B cell (primary cell): ENCODE results near the gene NIP7. TPM values are rescaled to one million over a fixed set of nuclear protein-coding genes. Genes with fewer than 3 reads are reported as not detected.

Experiments used
- ATAC-seq: fragments of 200-7000 bp; cut with Tn5 transposase; one replicate; pipeline ENCODE4 v1.10.0; 2021; ENCODE audit warnings: low read depth, mild to moderate bottlenecking, moderate number of reproducible peaks, moderate library complexity
- CTCF ChIA-PET: fragments of 350-600 bp; sonication (Branson Sonifier 250); formaldehyde crosslinking; loops from one replicate; lab custom pipeline; 2021; ENCODE audit warnings: antibody characterized with exemption, inconsistent platforms; lab: Charles Lee
- POLR2A ChIA-PET: fragments of 350-600 bp; sonication (Branson Sonifier 250); formaldehyde crosslinking; loops from one replicate; lab custom pipeline; 2021; ENCODE audit warnings: antibody characterized with exemption; lab: Charles Lee
- DNase-seq: peaks from one replicate; pipeline ENCODE4 v3.0.0; 2013
- H2AFZ ChIP-seq: 2 replicates; pipeline ENCODE4 v1.6.1; 2012; ENCODE audit warnings: mild to moderate bottlenecking, low read depth, low read length; ENCODE audit not compliant: insufficient read depth, poor library complexity, severe bottlenecking
- H3K27ac ChIP-seq, 2 donors: 1 replicate in 1 of 2; 2 replicates in 1 of 2; pipeline ENCODE4 v1.5.1; 2012 to 2013; ENCODE audit warnings: low read length in 2 of 2, mild to moderate bottlenecking in 2 of 2, moderate library complexity in 1 of 2
- H3K27me3 ChIP-seq, 4 experiments: fragments of 200-600 bp in 1 of 4; sonication (generic) in 1 of 4; replicated peaks in 1 of 4; 1 replicate in 2 of 4; 2 replicates in 2 of 4; pipeline versions ENCODE4 v1.6.1 to v1.7.0; 2013 to 2016; ENCODE audit warnings: low read length in 3 of 4, mild to moderate bottlenecking in 2 of 4, mixed read lengths in 1 of 4, moderate library complexity in 1 of 4; ENCODE audit not compliant: insufficient read depth in 4 of 4, control insufficient read depth in 3 of 4; ENCODE audit errors: control extremely low read depth in 1 of 4
- H3K36me3 ChIP-seq, 2 experiments: replicated peaks in 1 of 2; 1 replicate in 1 of 2; 2 replicates in 1 of 2; pipeline versions ENCODE4 v1.6.1 to v1.7.1; 2013; ENCODE audit warnings: low read length in 1 of 2; ENCODE audit not compliant: insufficient read depth in 2 of 2, control insufficient read depth in 1 of 2; ENCODE audit errors: control extremely low read depth in 1 of 2, extremely low read depth in 1 of 2
- H3K4me1 ChIP-seq, 2 donors: fragments of 200-600 bp in 1 of 2; sonication (generic) in 1 of 2; 1 replicate in 1 of 2; 2 replicates in 1 of 2; pipeline versions ENCODE4 v1.5.1 to v1.6.1; 2013 to 2017; ENCODE audit warnings: low read length in 2 of 2; ENCODE audit not compliant: control insufficient read depth in 2 of 2, insufficient read depth in 2 of 2
- H3K4me2 ChIP-seq: replicated peaks from 2 replicates; pipeline ENCODE3; 2012; ENCODE audit warnings: mild to moderate bottlenecking, low read depth, low read length; ENCODE audit not compliant: poor library complexity, severe bottlenecking
- H3K4me3 ChIP-seq, 5 experiments: fragments of 200-600 bp in 1 of 5; sonication (generic) in 1 of 5; 1 replicate in 3 of 5; 2 replicates in 2 of 5; pipeline versions ENCODE4 v1.5.1 to v1.7.0; 2011 to 2016; ENCODE audit warnings: low read length in 4 of 5, mild to moderate bottlenecking in 4 of 5, low read depth in 2 of 5, control low read depth in 1 of 5, moderate library complexity in 1 of 5; ENCODE audit not compliant: insufficient read depth in 1 of 5; ENCODE audit errors: control extremely low read depth in 1 of 5, extremely low read depth in 1 of 5
- H3K79me2 ChIP-seq: fragments of 200-600 bp; sonication (generic); one replicate; pipeline ENCODE4 v1.6.0; 2016; ENCODE audit warnings: low read length; ENCODE audit not compliant: control insufficient read depth, insufficient read depth
- H3K9ac ChIP-seq: fragments of 200-600 bp; sonication (generic); 2 replicates; pipeline ENCODE4 v1.6.1; 2017; ENCODE audit warnings: mild to moderate bottlenecking, low read length, moderate library complexity
- H3K9me3 ChIP-seq, 3 donors: one replicate each; pipeline versions ENCODE4 v1.6.1 to v1.7.1; 2013; ENCODE audit warnings: low read length in 2 of 3; ENCODE audit not compliant: control insufficient read depth in 2 of 3, insufficient read depth in 1 of 3; ENCODE audit errors: control extremely low read depth in 1 of 3
- H4K20me1 ChIP-seq: 2 replicates; pipeline ENCODE4 v1.6.0; 2012; ENCODE audit warnings: mild to moderate bottlenecking, low read length; ENCODE audit not compliant: insufficient read depth, control insufficient read depth, poor library complexity, severe bottlenecking
- H3K27ac Mint-ChIP-seq: one replicate; pipeline ENCODE4 v1.8.0; 2021; ENCODE audit warnings: mixed read lengths
- H3K27me3 Mint-ChIP-seq: one replicate; pipeline ENCODE4 v1.8.0; 2021; ENCODE audit warnings: mixed read lengths
- H3K4me1 Mint-ChIP-seq: one replicate; pipeline ENCODE4 v1.8.0; 2021; ENCODE audit warnings: mixed read lengths
- H3K4me3 Mint-ChIP-seq: one replicate; pipeline ENCODE4 v1.8.0; 2021; ENCODE audit warnings: mixed read lengths
- H3K9me3 Mint-ChIP-seq: one replicate; pipeline ENCODE4 v1.8.0; 2022; ENCODE audit warnings: mixed read lengths; ENCODE audit not compliant: insufficient read depth
- CTCF ChIP-seq: fragments of 200-600 bp; IDR thresholded peaks from one replicate; pipeline ENCODE4 v1.8.0; 2022; ENCODE audit warnings: antibody characterized with exemption, mild to moderate bottlenecking
- EZH2 ChIP-seq: IDR thresholded peaks from 2 replicates; pipeline ENCODE4 v1.6.1; 2012; ENCODE audit warnings: borderline replicate concordance, low read depth, mild to moderate bottlenecking, moderate library complexity, low read length; ENCODE audit not compliant: insufficient read depth, poor library complexity, severe bottlenecking
- WGBS: methylation state at CpG from one replicate; pipeline ENCODE4 v1.1.5; 2013; ENCODE audit warnings: missing lambda C conversion rate; ENCODE audit not compliant: insufficient coverage; 5-methylcytosine and 5-hydroxymethylcytosine counted together
- intact Hi-C: fragments of 100-400 bp; cut with micrococcal nuclease; formaldehyde crosslinking; loops from one replicate; pipeline ENCODE4 v1.10.0; 2022
- polyA plus RNA-seq: library from polyadenylated mRNA; depleted of rRNA; stranded (reverse); fragments of >200 nt; gene quantifications from 2 replicates; pipeline ENCODE4 v1.2.3, GENCODE V29; 2012
- total RNA-seq, 2 donors: library from RNA; stranded (reverse); fragments of 120-200 nt in 1 of 2; gene quantifications; 1 replicate in 1 of 2; 2 replicates in 1 of 2; pipeline versions ENCODE4 v1.2.3 to v1.2.4, GENCODE V29; 2013 to 2022

The NIP7 gene
- total and polyA plus RNA-seq, 2 donors (not counting 1 experiment from before 2014, with no cell fraction given): 4.4 to 20.2 TPM

- Histone ChIP-seq H3K9ac (no peak overlapping the region), H3K79me2 (no peaks in the 10 kb centered on the region), H3K9me3 (no peaks in the 10 kb centered on the region), H4K20me1 (no peaks in the 10 kb centered on the region), H3K27ac (no peak overlapping the region), H3K4me2 (no peak overlapping the region), H3K4me1 (no peaks in the 10 kb centered on the region), H3K36me3 (peaks cover 0 to 3% of the 10 kb centered on the region in 2 experiments), H2AFZ (no peak overlapping the region), H3K27me3 (no peaks in the 10 kb centered on the region), H3K4me3 (no peak overlapping the region)
- DNase-seq (no peak), ATAC-seq (no peak)
- Mint-ChIP-seq H3K9me3 (no peaks in the 10 kb centered on the region), H3K27ac (no peak overlapping the region), H3K4me1 (no peaks in the 10 kb centered on the region), H3K4me3 (no peak overlapping the region), H3K27me3 (no peaks in the 10 kb centered on the region)
- POLR2A ChIA-PET: no interaction called here
- intact Hi-C loops: no loop called here
- CTCF ChIA-PET: interaction anchor here (0.8 kb wide), 1 partner anchor 16 kb away, joined by 4 read pairs; no protein-coding TSS in a partner anchor
- WGBS: 100% methylated on average over 2 of the region's 4 CpGs
- TF ChIP-seq EZH2 (no peak), CTCF (no peak)
Measured at GRCh38 chr16:69301861-69302260, 37.7 kb upstream of the NIP7 start.

- Histone ChIP-seq H2AFZ (no peak overlapping the region), H3K4me3 (no peak overlapping the region), H3K9ac (no peak overlapping the region), H3K79me2 (no peaks in the 10 kb centered on the region), H3K9me3 (no peaks in the 10 kb centered on the region), H3K4me1 (no peaks in the 10 kb centered on the region), H3K27ac (no peak overlapping the region), H3K27me3 (no peaks in the 10 kb centered on the region), H3K4me2 (no peak overlapping the region), H3K36me3 (peaks cover 0 to 3% of the 10 kb centered on the region in 2 experiments), H4K20me1 (no peaks in the 10 kb centered on the region)
- H3K27ac Mint-ChIP-seq: no peak overlapping the region
- 62% methylated on average over 2 of the region's 4 CpGs for WGBS
- TF ChIP-seq CTCF: no peak
- TF ChIP-seq EZH2: no peak
- intact Hi-C loops: no loop called here
- ChIA-PET POLR2A (no interaction called here), CTCF (interaction anchor here (0.8 kb wide), 1 partner anchor 16 kb away, joined by 4 read pairs; no protein-coding TSS in a partner anchor)
- no peaks in the 10 kb centered on the region for H3K9me3 Mint-ChIP-seq
- H3K27me3 Mint-ChIP-seq: no peaks in the 10 kb centered on the region
- no peak overlapping the region for H3K4me3 Mint-ChIP-seq
- no peak for DNase-seq
- ATAC-seq: no peak
- no peaks in the 10 kb centered on the region for H3K4me1 Mint-ChIP-seq
Measured at GRCh38 chr16:69302301-69302700, 37.3 kb upstream of the NIP7 start.
